ENCODE measurements around the gene ZBTB9.

The ZBTB9 gene

DNA sequence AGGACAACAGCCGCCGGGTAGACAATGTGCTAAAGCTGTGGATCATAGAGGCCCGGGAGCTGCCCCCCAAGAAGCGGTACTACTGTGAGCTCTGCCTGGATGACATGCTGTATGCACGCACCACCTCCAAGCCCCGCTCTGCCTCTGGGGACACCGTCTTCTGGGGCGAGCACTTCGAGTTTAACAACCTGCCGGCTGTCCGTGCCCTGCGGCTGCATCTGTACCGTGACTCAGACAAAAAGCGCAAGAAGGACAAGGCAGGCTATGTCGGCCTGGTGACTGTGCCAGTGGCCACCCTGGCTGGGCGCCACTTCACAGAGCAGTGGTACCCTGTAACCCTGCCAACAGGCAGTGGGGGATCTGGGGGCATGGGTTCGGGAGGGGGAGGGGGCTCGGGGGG lies 16.7 kb upstream of the ZBTB9 start:
- TF ChIP-seq, protein P1, sequence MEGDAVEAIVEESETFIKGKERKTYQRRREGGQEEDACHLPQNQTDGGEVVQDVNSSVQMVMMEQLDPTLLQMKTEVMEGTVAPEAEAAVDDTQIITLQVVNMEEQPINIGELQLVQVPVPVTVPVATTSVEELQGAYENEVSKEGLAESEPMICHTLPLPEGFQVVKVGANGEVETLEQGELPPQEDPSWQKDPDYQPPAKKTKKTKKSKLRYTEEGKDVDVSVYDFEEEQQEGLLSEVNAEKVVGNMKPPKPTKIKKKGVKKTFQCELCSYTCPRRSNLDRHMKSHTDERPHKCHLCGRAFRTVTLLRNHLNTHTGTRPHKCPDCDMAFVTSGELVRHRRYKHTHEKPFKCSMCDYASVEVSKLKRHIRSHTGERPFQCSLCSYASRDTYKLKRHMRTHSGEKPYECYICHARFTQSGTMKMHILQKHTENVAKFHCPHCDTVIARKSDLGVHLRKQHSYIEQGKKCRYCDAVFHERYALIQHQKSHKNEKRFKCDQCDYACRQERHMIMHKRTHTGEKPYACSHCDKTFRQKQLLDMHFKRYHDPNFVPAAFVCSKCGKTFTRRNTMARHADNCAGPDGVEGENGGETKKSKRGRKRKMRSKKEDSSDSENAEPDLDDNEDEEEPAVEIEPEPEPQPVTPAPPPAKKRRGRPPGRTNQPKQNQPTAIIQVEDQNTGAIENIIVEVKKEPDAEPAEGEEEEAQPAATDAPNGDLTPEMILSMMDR (IDR thresholded peaks at IDR 0.05; ENCODE audit: insufficient read depth, low read length, poor library complexity, severe bottlenecking), result no peak
- no peak for DNase-seq (ENCODE audit: extremely low read depth, insufficient read length)
- Histone ChIP-seq H3K27me3 (replicated peaks; ENCODE audit: control insufficient read depth, insufficient read depth, low read length) (no peaks in the 10 kb centered on the region), H3K36me3 (ENCODE audit: control insufficient read depth, insufficient read depth, low read length) (peaks cover 13% of the 10 kb centered on the region), H3K4me3 (replicated peaks; ENCODE audit: low read depth, low read length) (no peak overlapping the region)

GRCh38 chr6:33438978-33439594 lies 15.3 kb upstream of the ZBTB9 start:
- Histone ChIP-seq H3K36me3 (ENCODE audit: control insufficient read depth, insufficient read depth, low read length) (peaks cover 11% of the 10 kb centered on the region), H3K27me3 (replicated peaks; ENCODE audit: control insufficient read depth, insufficient read depth, low read length) (no peaks in the 10 kb centered on the region), H3K4me3 (replicated peaks; ENCODE audit: low read depth, low read length) (no peak overlapping the region)
- DNase-seq (ENCODE audit: extremely low read depth, insufficient read length), result no peak
- TF ChIP-seq, protein P1 (IDR thresholded peaks at IDR 0.05; ENCODE audit: insufficient read depth, low read length, poor library complexity, severe bottlenecking), result no peak

DNA sequence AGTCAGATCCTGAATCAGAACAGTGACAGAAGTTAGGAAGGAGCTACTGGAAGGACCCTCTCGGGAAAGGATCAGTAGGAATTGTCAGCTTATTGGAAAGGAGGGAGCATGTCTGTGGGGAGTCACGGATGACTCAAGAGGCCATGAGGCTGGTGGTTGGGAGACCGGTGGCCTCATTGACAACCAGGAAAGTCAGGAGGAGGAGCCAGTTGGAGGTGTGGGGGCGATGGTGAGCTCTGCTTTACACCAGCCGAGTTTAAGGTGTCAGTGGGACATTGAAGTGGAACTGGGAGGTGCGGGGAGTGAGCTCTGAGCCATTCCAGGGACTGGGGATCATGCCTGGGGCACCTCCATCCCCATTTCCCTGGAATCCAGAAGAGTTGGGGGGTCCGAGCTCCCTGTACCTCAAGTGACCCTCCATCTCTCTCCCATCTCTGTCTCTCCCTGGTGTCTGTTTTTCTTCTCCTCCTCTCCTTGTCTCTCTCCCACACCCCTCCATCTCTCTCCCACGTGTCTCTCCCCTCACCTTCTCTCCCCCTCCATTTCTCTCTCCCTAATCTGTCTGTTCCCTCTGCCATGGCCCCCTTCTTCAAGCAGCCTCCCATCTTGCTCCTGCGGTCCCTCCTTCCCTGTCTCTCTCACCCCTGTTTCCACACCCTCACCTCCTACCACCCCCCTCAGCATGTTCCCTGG lies 14.3 kb upstream of the ZBTB9 start:
- DNase-seq (ENCODE audit: extremely low read depth, insufficient read length), result no peak
- H3K36me3 ChIP-seq (ENCODE audit: control insufficient read depth, insufficient read depth, low read length), result peaks cover 11% of the 10 kb centered on the region
- no peak overlapping the region for H3K4me3 ChIP-seq (replicated peaks; ENCODE audit: low read depth, low read length)
- TF ChIP-seq, protein P1 (IDR thresholded peaks at IDR 0.05; ENCODE audit: insufficient read depth, low read length, poor library complexity, severe bottlenecking), result no peak
- no peaks in the 10 kb centered on the region for H3K27me3 ChIP-seq (replicated peaks; ENCODE audit: control insufficient read depth, insufficient read depth, low read length)

DNA sequence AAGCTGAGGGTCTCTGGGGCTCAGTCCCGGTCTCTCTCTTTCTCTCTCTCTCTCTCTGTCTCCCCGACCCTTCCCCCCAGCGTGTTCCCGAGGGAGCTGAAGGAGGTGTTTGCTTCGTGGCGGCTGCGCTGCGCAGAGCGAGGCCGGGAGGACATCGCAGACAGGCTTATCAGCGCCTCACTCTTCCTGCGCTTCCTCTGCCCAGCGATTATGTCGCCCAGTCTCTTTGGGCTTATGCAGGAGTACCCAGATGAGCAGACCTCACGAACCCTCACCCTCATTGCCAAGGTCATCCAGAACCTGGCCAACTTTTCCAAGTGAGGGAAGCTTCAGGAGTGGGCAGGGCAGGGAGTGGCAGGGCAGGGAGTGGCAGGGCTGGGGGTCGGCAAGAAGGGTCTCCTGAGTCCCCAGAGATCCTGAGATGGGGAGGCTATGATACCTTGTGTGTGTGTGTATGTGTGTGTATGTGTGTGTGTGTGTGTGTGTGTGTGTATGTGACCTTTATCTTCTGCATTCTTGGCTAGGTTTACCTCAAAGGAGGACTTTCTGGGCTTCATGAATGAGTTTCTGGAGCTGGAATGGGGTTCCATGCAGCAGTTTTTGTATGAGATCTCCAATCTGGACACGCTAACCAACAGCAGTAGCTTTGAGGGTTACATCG lies 13.6 kb upstream of the ZBTB9 start:
- no peaks in the 10 kb centered on the region for H3K27me3 ChIP-seq (replicated peaks; ENCODE audit: control insufficient read depth, insufficient read depth, low read length)
- no peak overlapping the region for H3K4me3 ChIP-seq (replicated peaks; ENCODE audit: low read depth, low read length)
- DNase-seq (ENCODE audit: extremely low read depth, insufficient read length), result no peak
- TF ChIP-seq, protein P1 (IDR thresholded peaks at IDR 0.05; ENCODE audit: insufficient read depth, low read length, poor library complexity, severe bottlenecking), result no peak
- H3K36me3 ChIP-seq (ENCODE audit: control insufficient read depth, insufficient read depth, low read length), result peaks cover 9% of the 10 kb centered on the region

DNA sequence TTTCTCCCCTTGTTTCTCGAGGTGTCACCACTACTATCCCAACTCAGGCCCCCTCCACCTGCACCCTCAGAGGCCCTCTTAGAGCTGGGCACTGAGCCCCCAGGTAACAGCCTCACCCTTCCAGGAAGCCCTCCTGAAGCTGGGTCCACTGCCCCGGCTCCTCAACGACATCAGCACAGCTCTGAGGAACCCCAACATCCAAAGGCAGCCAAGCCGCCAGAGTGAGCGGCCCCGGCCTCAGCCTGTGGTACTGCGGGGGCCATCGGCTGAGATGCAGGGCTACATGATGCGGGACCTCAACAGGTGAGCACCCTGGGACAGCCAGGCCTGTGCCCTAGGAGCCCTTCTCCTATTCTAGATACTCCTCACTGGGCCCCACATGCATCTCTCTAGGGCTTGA lies 12.9 kb upstream of the ZBTB9 start:
- no peaks in the 10 kb centered on the region for H3K27me3 ChIP-seq (replicated peaks; ENCODE audit: control insufficient read depth, insufficient read depth, low read length)
- no peak for DNase-seq (ENCODE audit: extremely low read depth, insufficient read length)
- TF ChIP-seq, protein P1 (IDR thresholded peaks at IDR 0.05; ENCODE audit: insufficient read depth, low read length, poor library complexity, severe bottlenecking), result no peak
- no peak overlapping the region for H3K4me3 ChIP-seq (replicated peaks; ENCODE audit: low read depth, low read length)
- peaks cover 9% of the 10 kb centered on the region for H3K36me3 ChIP-seq (ENCODE audit: control insufficient read depth, insufficient read depth, low read length)
